ENCODE results near the gene MAP1LC3A.

MAP1LC3A gene

DNA sequence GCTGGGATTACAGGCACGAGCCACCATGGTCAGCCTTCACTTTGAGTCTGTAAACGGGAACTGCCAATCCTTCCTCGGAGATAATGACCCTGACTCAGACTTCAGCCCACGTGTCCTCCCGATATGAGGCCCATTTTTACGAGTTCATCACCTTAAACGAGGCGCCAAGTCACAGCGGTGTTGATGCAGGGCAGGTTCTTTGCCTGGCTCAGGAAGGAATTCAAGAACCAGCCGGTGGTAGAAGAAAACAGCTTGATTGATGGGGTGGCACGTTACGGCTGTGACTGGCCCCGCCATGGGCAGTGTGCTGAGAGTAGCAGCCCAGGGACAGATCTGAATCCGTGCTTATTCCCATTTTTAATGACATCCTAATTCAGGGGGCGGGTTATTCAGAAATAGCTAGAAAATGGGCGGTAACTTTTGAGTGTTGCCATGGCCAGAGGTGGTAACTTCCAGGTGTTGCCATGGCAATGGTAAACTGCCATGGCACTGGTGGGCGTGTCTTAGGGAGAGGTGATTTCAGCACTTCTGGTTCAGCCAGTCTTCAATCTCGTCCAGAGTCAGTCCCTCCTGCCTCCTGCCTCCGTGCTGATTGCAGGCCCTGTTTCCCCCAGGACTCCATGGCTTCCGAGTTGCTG is 9.1 kb upstream of the MAP1LC3A start:
- DNase-seq (ENCODE audit: low spot score), result peak; percentile 60

DNA sequence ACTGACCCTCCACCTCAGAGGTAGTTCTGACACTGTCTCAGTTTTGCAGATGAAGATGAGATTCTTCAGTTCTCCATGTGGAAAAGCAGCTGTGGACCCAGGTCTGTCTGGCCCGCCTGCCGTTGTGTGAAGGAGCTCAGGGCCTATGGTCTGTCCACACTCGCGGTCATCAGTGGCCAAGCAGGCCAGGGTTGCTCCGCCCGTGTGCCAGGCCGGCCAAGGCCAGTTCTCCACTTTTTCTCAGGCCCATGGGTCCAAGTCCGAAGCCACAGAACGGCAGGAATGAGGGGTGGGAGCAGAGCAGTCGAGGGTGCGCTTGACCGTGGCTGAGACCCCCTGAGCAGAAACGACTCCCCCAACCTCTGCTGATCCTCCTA is 8.6 kb upstream of the MAP1LC3A start:
- no peak for DNase-seq (ENCODE audit: low spot score)

DNA sequence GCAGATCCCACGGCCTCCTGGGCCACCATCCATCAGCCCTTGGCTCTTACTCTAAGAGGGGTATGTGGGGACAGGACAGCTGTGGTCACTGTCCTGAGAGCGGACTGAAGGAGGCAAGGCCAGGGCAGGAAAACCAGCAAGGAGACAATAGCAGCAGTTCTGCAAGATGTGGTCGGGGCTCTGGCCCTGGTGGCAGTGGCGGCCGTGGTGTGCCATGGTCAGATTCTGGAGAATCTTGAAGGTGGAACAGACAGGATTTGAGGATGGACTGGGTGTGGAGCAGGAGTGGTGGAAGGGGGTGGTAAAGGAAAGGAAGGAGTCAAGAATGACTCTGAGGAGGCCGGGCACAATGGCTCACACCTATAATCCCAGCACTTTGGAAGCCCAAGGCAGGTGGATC is 5.9 kb upstream of the MAP1LC3A start:
- no peak for DNase-seq (ENCODE audit: low spot score)

DNA sequence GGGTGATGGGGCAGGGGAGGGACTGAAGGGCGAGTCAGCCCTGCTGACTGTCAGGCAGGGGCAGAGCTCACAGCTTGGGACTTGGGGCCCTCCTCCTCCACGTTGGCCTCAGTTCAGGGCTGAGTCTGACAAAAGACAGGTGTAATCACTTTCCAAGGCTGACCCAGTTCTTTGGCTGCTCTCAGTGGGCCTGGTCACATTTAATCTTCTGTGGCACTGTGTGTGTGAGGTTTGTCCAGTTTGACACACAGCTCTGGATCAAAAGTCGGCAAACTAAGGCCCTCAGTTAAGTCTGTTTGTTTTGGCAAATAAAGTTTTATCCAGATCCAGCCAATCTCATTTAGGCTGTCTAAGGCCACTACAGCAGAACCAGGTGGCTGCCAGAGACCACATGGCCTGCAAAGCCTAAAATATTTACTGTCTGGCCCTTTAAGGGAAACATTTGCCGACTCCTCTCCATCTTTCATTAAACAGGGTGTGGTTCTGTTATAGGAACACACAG is 5.1 kb upstream of the MAP1LC3A start:
- DNase-seq (ENCODE audit: low spot score), result no peak

DNA sequence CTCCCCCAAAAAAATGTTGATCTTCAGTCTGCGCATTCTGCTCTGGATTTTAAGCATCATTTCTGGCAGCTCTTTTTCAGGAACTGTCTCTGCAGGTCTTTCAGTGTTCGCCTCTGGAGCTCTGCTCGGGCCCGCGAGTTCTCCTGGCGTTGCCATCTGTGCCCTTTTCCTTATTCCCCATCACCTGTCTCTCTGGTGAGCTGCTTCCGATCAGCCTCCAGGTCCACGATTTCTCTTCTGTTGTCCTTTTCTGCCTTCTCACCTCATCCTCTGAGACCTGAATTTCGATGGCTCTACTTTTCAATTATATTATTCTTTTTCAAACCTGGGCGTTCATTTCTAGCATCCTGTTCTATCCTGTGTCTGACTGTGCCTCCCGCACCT is 590 bp upstream of the MAP1LC3A start:
- DNase-seq (ENCODE audit: low spot score), result no peak

DNA sequence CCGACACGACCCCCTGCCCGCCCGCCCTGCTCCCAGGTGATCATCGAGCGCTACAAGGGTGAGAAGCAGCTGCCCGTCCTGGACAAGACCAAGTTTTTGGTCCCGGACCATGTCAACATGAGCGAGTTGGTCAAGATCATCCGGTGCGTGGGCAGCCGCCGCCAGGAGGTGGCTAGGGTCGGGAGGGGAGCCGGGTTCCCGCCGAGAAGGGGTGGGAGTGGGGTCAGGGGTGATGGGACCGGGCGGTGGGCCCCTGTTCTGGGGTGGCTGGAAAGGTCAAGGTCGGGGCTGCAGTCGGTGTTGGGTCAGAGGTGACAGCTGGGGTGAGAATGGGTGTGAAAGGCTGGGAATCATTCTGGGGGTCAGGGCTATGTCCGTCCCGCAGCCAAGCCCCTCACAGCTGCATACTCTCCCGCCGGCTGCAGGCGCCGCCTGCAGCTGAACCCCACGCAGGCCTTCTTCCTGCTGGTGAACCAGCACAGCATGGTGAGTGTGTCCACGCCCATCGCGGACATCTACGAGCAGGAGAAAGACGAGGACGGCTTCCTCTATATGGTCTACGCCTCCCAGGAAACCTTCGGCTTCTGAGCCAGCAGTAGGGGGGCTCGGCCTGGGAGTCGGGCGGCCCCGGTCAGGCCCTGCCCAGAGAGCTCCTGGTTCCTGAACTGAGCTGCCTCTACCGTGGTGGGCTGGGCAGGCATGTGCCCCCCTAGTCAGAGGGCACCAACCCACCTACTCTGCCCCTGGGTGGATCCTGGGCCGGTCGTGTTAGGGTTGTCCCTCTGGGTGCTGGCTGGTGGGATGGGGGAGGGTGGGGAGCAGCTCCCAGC is 1.0 kb downstream of the MAP1LC3A start:
- no peak for DNase-seq (ENCODE audit: low spot score)

DNA sequence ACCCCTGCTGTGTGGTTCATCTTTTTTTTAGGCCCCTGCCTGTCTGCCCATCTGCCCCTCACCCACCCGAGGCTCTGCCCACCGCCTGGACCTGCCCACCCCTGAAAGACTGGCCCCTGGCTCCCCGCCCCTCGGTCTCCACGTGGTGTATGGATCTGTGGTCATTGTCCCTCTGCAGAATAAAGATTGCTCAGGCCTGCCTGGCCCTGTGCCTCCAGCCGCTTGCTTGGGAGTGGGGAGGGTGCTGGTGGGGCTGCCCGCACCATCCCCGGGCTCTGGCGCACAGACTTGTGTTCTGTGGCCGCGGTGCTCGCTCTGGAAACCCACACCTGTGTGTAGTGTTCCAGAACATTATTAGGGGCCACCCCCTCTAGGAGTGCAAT is 1.6 kb downstream of the MAP1LC3A start:
- no peak for DNase-seq (ENCODE audit: low spot score)

DNA sequence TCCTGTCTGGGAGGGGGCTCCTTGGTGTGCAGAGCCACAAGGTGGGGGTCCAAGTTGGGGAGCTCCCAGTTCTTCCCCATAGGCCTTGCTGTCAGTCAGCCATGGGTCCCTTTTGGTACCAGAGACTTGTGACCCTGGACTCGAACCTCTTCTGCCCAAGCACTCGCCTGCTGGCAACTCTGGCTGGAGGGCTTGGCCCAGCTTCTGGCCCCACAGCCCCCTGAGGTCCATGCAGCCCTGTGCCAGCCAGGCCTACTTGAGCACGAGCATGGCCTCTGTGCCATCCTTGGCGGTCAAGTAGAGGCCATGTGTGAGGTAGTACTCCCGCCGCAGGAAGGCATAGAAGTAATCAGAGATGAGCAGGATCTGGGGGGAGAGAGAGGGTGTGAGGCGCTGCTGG is 2.1 kb downstream of the MAP1LC3A start:
- no peak for DNase-seq (ENCODE audit: low spot score)

DNA sequence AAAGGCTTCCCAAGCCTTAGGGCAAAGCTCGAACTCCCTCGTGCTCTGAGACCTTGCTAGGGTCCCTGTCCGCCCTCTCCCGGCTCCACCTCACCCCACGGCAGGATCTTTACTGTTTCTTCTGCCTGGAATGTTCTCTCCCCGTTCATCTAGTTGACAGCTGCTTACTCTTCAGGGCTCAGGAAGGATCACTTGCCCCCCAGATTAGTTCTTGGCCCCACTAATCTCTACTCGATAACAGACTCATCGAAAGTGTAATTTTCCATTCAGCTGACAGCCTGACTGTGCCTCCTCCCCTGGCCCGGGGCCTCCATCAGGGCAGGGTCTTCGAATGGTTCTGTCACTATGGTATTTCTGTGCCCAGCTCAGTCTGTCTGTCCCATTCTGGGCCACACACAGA is 3.1 kb downstream of the MAP1LC3A start:
- DNase-seq (ENCODE audit: low spot score), result no peak

DNA sequence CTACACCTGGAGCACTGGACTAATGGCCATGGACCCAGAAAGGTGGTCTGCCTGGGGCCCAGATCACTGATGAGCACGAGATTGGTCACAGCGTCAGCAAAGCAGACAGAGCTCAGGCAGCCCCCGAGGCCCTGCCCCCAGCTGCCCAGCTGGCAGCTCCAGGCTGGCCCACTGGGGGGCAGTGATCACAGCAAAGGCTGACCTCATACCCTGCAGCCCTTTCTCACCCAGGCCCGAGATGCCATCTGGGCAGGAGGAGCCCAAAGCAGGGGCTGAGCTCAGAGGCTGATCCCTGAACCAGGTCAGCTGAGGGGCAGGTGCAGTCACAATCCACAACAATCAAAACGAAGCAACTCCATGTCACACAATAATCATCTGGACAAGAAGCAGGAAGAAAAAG is 4.1 kb downstream of the MAP1LC3A start:
- DNase-seq (ENCODE audit: low spot score), result peak; percentile 17

DNA sequence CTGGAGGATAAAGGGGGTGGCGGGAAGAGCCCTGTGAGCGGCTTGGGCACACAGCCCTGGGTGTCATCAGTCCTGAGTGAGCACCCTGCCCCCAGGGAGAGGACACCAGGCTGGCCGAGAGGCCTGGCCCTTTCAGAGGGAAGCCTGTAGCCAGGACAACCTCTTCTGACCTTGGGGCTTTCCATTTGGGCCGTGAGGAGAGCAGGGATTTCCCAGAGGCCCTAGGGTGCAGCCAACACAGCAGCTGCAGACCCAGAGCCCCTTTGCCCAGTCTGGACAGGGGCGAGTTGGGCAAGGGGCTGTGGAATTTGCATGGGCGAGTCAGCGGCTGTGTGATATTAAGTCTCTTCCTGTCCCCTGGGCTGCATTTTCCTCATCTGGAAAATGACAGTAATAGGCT is 6.3 kb downstream of the MAP1LC3A start:
- no peak for DNase-seq (ENCODE audit: low spot score)

DNA sequence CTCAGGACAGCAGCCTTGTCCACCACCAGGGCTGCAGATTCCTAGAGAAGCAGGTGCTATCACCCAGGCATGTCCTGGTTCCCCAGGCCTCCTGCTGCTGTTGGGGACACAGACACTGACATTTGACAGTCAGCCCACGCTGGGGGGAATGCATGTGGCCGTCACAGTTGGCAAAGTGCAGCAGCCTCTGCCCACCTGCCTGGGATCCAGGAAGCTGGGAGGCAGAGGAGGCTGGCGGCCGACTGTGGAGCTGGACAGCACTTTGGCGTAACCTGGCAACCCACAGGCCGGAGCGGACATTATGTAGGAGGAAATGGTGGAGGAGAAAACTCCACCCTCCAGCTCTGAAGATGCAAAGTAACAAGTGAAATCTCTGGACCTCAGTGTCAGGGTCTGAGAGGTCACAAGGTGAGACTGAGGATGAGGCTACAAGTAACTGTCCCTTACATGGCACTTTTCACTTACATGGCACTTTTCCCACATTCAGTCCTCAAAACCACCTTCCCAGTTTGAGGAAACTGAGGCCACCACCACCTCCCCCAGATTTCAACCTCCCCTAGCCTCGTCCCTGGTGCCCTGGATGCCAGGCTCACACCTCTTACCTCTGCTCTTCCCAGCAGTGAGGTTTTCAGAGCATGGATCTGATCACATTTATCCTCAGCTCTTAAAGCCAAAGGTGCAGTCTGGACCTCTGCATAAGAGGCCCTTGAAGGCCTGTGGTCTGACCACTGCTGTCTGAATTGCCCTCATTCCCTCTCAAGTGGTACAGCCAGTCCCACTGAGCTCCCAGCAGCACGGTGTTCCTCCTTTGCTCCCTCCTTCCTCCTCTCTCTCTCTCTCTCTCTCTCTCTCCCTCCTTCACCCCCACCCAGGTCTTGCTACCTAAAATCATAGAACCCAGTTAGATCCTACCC is 8.7 kb downstream of the MAP1LC3A start:
- DNase-seq (ENCODE audit: low spot score), result no peak

DNA sequence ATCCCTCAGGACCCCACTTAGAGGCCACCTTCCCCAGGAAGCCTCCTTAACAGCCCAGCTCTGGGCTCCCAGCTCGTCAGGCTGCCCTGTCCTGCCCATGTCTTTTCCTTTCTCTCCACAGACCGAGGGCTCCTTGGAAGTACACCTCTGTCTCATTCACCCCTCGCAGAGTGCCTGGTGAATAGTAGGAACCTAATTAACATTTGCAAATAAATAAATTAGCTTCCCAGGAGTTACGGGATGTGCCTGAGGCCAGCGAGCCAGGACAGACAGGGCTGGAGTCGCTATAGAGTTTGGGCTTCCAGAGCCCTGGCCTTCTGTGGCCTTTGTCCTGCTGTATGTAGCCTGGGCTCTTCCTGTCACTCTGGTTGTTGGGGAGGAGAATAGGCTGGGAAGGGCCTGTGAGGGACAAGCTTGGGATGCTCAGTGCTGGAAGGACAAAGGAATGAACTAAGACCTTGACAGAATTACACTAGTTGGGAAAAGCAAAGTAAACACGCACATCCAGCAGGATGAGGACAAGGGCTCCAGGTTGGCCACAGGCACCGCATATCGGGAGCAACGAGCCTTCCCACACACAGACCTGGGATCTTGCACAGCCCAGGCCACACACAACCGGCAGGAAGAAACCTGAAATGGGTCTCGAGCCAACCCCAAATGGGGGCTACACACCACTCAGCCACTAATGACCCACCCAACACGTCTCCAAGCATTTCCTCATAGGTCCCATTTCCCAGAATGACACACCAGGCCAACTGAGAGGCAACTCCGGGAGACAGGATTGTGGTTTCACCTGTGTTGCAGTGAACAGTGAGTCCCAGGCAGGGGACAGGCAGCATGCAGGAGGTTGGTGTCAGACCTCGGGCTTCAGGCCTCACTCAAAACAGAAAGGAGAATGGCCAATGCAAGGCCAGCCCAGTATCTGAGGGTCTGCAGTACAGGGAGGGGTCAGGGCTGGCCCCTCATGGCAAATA is 9.7 kb downstream of the MAP1LC3A start:
- DNase-seq (ENCODE audit: low spot score), result no peak

DNA sequence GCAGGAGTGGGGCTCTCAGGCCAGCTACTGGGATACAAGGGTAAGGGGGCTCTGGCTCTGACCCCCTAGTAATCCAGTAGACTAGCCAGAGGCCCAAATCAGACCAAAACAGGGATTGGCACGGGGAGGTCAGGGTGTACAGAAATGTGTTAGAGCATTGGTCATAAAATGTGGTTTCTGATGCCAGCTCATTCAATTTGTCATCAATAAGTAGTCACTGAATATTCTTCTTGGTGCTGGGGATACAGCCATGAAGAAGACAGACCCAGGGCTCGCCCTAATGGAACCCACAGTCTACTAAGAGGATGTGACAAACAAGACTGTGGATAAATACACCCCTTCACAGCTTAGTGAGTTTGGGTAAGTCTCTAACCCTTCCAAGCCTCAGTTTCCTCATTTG is 11.1 kb downstream of the MAP1LC3A start:
- DNase-seq (ENCODE audit: low spot score), result no peak

DNA sequence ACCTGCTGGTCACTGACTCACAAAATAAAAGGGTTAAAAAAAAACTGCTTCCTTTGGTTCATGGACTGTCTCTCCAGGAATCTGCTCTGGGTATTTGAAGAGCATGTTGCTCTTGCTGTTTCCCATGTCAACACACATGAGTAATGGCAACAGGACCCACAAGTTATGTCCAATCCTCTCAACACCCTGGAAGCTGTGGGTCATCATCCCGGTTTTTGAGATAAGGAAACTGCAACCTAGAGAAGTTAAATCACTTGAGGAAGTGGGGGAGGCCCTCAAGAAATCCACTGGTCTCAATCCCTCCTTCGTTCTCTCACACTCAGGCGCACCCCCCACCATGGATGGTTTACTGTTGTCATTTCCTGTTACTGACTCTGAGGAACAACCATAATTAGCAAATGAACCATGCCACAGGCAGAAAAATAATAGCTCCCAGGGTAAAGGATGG is 12.4 kb downstream of the MAP1LC3A start:
- DNase-seq (ENCODE audit: low spot score), result no peak

DNA sequence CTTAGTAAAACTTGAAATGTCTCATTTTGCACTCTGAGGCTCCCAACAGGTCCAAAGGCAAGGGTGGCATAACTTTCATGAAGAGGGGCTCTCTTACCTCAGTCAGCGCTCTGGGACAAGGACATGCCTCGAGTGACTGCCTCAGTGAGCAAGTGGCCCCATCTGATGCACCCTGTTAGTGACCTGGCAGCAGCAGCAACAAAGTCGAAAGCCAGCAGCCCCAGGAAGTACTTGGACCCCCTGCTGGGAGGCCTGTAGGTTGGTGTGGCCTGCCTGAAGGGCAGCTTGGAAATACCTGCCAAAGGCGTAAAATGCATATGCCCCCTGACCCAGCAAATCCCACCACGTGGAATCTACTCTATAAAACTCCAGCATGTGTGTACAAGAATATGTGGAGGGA is 13.2 kb downstream of the MAP1LC3A start:
- DNase-seq (ENCODE audit: low spot score), result no peak

DNA sequence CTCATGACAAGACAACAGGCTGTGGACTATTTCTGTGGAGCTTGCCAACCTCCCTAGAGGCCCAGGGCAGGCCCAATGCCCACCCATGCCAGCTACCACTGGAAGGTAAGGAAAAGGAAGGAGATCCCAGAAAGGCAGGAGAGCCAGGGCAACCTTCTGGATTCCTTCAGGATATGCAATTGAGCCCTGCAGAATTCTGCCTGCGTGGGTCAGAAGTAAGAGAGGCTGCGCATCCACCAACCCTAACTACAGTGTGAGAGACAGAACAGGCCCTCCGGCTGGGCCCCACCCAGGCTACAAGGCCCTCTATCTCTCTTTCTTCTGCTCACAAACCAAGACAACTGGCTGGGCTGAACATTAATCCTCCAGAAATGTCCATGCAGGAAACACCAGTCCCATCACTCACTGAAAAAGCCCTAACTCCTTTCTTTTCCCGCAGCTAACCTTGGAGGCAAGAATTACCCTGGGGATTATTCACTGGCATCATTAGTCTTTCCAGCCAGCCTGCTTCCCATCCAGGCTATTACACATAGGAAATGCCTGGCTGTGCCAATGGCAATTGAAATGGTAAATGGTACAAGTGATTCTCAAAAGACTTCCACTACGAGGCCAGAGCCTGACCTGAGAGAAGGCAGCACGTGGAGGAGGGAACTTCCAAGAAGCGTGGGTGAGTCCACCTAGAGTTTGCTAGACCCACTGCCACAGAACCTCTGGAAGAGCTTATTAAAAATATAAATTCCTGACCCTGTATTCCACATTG is 15.2 kb downstream of the MAP1LC3A start:
- DNase-seq (ENCODE audit: low spot score), result no peak

DNA sequence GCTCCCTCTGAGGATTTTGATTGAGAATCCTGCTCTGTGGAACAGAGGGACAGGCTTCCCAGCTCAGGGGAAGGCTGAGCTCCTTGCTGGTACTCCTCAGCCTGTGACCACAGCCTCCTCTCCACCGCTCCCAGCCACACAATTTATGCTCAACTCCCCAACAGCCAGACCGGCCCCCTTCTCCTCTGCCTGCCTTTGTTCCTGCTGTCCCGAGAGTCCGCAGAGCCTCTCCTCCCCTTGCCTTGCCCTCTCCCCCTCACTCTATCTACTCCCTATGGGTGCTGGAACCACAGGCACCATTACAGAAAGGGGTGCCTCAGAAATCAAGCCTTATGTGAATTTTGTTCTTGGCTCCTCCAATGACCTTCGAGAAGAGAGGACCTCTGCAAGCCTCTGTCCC is 15.9 kb downstream of the MAP1LC3A start:
- no peak for DNase-seq (ENCODE audit: low spot score)

DNA sequence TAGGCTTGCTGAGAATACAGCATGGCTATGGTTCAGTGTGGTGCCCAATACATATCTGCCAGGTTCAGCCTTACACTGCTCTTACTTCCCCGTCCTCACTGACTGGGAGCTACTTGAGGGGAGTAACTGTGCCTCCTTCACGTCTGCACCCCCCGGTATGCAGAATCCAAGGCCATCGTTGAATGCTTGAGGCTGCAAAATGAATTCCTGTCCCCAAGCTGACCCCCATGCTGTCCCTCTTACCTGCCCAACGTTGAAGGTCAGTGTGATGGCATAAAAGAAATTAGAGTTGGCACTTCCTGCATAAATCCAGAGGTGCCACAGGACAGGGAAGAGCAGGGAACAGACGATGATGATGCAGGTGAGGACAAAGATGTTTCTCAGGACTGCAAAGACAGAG is 16.3 kb downstream of the MAP1LC3A start:
- no peak for DNase-seq (ENCODE audit: low spot score)

DNA sequence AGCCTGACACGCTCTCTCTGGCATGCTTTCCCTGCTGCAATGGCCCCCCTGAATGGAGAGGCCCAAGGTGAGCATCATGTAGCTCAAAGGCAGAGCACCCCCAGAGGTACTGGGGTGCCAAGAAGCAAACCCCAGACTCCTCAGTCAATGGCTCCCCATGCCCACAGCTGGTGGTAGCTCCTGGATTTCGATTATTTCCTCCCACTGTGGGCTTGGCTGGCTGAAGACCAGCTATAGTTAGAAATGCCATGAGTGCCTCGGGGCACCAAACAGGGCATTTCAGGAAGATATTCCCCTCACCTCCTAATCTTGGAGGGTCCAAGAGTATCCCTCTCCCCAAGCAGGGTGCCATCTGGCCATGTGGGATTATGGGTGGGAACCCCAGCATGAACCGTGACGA is 16.8 kb downstream of the MAP1LC3A start:
- DNase-seq (ENCODE audit: low spot score), result no peak

DNA sequence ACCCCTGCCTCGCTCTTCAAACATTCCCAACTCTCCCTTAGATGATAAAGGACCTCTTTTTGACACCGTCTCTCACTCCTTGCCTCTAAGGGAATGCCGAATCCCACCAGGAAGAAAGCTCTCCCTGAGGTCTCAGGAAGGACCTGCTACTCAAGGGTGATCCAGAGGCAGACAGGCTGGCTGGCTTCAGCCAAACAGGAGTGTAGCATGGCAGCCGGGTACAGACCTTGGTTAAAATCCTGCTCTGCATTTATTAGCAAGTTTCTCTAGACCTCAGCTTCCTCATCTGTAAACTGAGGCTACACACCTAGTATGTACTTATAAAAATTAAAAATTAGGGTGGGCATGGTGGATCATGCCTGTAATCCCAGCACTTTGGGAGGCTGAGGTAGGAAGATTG is 17.2 kb downstream of the MAP1LC3A start:
- no peak for DNase-seq (ENCODE audit: low spot score)

All from hematopoietic multipotent progenitor cell treated with erythropoietin and hydrocortisone succinate and interleukin-3 and kit ligand, for 17 days (in vitro differentiated cells).